Activated B cell treated with CpG ODN at 0.5 μM for 24 hours (primary cell): Measurements from ENCODE around the gene KIF19. TPM values are rescaled to one million over a fixed set of nuclear protein-coding genes. Genes with fewer than 3 reads are reported as not detected.

ENCODE experiments used
- ATAC-seq: fragments of 200-7000 bp; cut with Tn5 transposase; one replicate; pipeline ENCODE4 v1.10.0; 2021; ENCODE audit warnings: low read depth, mild to moderate bottlenecking, moderate library complexity
- CTCF ChIA-PET: fragments of 350-600 bp; sonication (Branson Sonifier 250); formaldehyde crosslinking; loops from one replicate; lab custom pipeline; 2021; ENCODE audit warnings: antibody characterized with exemption; lab: Charles Lee
- POLR2A ChIA-PET: fragments of 350-600 bp; sonication (Branson Sonifier 250); formaldehyde crosslinking; loops from one replicate; lab custom pipeline; 2021; ENCODE audit warnings: antibody characterized with exemption; lab: Charles Lee
- DNase-seq: peaks from one replicate; pipeline ENCODE4 v3.0.0; 2022
- H3K27ac Mint-ChIP-seq: one replicate; pipeline ENCODE4 v1.8.0; 2020; ENCODE audit warnings: mixed read lengths
- H3K27me3 Mint-ChIP-seq: one replicate; pipeline ENCODE4 v1.8.0; 2021; ENCODE audit warnings: mixed read lengths
- H3K36me3 Mint-ChIP-seq: one replicate; pipeline ENCODE4 v1.8.0; 2021; ENCODE audit warnings: low read depth, mixed read lengths
- H3K4me1 Mint-ChIP-seq: one replicate; pipeline ENCODE4 v1.8.0; 2021; ENCODE audit warnings: mixed read lengths
- H3K4me3 Mint-ChIP-seq: one replicate; pipeline ENCODE4 v1.8.0; 2020; ENCODE audit warnings: mild to moderate bottlenecking, mixed read lengths
- H3K9me3 Mint-ChIP-seq: one replicate; pipeline ENCODE4 v1.8.0; 2020; ENCODE audit warnings: mixed read lengths
- intact Hi-C: fragments of 100-400 bp; cut with micrococcal nuclease; formaldehyde crosslinking; loops from one replicate; pipeline ENCODE4 v1.15.1; 2024
- total RNA-seq: library from RNA; stranded (reverse); gene quantifications from 2 replicates; pipeline ENCODE4 v1.2.3, GENCODE V29; 2022
- TF ChIP-seq, protein P1 (sequence below): fragments of 200-600 bp; IDR thresholded peaks from one replicate; pipeline ENCODE4 v1.8.0; 2022; ENCODE audit warnings: antibody characterized with exemption, mild to moderate bottlenecking

KIF19 gene
- total RNA-seq, 1 donor from 2014 or later: not detected

DNA sequence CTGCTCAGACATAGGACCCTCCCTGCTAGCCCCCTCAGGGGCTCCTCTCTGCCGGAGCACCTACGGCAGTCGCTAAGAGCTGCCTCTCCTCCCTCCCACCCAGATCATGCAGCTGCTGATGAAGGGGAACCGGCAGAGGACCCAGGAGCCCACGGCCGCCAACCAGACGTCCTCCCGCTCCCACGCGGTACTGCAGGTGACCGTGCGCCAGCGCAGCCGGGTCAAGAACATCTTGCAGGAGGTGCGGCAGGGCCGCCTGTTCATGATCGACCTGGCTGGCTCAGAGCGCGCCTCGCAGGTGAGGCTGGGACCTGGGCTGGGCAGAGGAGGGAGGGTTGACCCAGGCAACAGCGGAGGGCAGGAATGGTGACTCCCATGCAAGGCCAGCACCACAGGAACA, 18.6 kb downstream of the KIF19 start:
- Mint-ChIP-seq H3K36me3 (no peaks in the 10 kb centered on the region), H3K27me3 (peaks cover 4% of the 10 kb centered on the region), H3K9me3 (no peaks in the 10 kb centered on the region), H3K4me3 (no peak overlapping the region), H3K27ac (no peak overlapping the region), H3K4me1 (no peaks in the 10 kb centered on the region)
- ChIA-PET POLR2A (no interaction called here), CTCF (no interaction called here)
- ATAC-seq: no peak
- TF ChIP-seq, protein P1, sequence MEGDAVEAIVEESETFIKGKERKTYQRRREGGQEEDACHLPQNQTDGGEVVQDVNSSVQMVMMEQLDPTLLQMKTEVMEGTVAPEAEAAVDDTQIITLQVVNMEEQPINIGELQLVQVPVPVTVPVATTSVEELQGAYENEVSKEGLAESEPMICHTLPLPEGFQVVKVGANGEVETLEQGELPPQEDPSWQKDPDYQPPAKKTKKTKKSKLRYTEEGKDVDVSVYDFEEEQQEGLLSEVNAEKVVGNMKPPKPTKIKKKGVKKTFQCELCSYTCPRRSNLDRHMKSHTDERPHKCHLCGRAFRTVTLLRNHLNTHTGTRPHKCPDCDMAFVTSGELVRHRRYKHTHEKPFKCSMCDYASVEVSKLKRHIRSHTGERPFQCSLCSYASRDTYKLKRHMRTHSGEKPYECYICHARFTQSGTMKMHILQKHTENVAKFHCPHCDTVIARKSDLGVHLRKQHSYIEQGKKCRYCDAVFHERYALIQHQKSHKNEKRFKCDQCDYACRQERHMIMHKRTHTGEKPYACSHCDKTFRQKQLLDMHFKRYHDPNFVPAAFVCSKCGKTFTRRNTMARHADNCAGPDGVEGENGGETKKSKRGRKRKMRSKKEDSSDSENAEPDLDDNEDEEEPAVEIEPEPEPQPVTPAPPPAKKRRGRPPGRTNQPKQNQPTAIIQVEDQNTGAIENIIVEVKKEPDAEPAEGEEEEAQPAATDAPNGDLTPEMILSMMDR: no peak
- intact Hi-C loops: no loop called here
- DNase-seq: no peak

DNA sequence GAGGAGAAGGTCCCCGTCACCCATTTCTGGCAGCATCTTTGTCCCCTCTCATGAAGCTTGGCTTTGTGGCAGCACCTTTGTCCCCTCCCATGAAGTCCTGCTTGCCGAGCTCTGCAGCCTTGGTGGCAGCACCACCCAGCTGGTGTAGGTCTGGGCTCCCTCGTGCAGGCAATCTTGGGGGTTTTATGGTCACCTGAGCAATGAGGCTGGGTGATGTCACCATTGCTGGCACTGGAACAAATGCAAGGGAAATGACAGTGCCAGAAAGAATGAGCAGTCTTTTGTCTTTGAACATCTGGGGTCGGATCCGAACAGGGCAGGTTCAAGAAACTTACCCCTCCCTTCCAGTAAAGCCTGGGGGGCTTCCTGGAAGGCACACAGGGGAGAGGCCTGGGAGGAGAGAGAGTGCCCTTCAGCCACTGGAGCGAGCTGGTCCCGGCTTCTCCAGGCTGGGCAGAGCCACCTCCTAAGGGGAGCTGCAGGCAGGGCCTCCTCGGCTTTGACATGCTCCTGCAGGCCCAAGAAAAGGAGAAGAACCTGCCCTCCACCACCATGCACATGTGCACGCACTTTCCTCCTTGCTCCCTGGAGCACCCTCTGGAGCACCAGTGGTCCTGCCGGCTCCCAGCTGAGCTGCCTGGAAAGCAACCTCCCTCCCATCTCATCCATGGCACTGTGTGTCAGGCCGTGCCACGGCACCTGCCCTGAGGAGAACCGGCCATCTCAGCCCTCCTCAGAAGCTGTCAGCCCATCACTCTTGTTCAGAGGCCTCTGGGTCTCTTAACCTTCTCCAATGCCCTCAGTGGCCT, 19.6 kb downstream of the KIF19 start:
- ChIA-PET POLR2A (no interaction called here), CTCF (no interaction called here)
- Mint-ChIP-seq H3K9me3 (no peaks in the 10 kb centered on the region), H3K27ac (no peak overlapping the region), H3K36me3 (no peaks in the 10 kb centered on the region), H3K27me3 (peaks cover 10% of the 10 kb centered on the region), H3K4me1 (no peaks in the 10 kb centered on the region), H3K4me3 (no peak overlapping the region)
- DNase-seq (no peak), ATAC-seq (no peak)
- intact Hi-C loops: no loop called here
- TF ChIP-seq, protein P1: no peak

- Mint-ChIP-seq H3K36me3 (no peaks in the 10 kb centered on the region), H3K4me1 (no peaks in the 10 kb centered on the region), H3K4me3 (no peak overlapping the region), H3K9me3 (no peaks in the 10 kb centered on the region), H3K27ac (no peak overlapping the region), H3K27me3 (peaks cover 14% of the 10 kb centered on the region)
- intact Hi-C loops: no loop called here
- CTCF ChIA-PET: no interaction called here
- ATAC-seq: no peak
- POLR2A ChIA-PET: no interaction called here
- TF ChIP-seq, protein P1: no peak
- no peak for DNase-seq
These were observed 21.6 kb downstream of the KIF19 start for GRCh38 chr17:74347646-74348045.

- no peaks in the 10 kb centered on the region for H3K9me3 Mint-ChIP-seq
- TF ChIP-seq, protein P1: no peak
- H3K27me3 Mint-ChIP-seq: peaks cover 26% of the 10 kb centered on the region
- CTCF ChIA-PET: no interaction called here
- POLR2A ChIA-PET: no interaction called here
- no peak for ATAC-seq
- H3K4me1 Mint-ChIP-seq: peaks cover 2% of the 10 kb centered on the region
- no peak for DNase-seq
- intact Hi-C loops: no loop called here
- no peak overlapping the region for H3K4me3 Mint-ChIP-seq
- H3K36me3 Mint-ChIP-seq: no peaks in the 10 kb centered on the region
- no peak overlapping the region for H3K27ac Mint-ChIP-seq
These were observed 23.1 kb downstream of the KIF19 start for GRCh38 chr17:74349120-74349519.

DNA sequence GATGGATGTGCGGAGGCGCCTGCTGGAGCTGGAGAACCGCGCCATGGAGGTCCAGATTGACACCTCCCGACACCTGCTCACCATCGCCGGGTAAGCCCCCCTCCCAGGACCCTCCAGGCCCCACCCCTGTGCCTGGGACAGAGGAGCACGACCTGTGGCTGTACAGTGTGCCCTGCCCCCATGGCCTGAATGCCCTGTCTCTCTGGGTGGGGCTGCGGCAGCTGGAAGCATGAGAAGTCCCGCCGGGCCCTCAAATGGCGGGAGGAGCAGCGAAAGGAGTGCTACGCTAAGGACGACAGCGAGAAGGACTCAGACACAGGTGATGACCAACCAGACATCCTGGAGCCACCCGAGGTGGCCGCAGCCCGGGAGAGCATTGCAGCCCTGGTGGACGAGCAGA, 24.5 kb downstream of the KIF19 start:
- POLR2A ChIA-PET: no interaction called here
- ATAC-seq: no peak
- peaks cover 2% of the 10 kb centered on the region for H3K4me1 Mint-ChIP-seq
- no peak for DNase-seq
- TF ChIP-seq, protein P1: no peak
- H3K4me3 Mint-ChIP-seq: no peak overlapping the region
- intact Hi-C loops: no loop called here
- CTCF ChIA-PET: no interaction called here
- no peaks in the 10 kb centered on the region for H3K36me3 Mint-ChIP-seq
- H3K9me3 Mint-ChIP-seq: no peaks in the 10 kb centered on the region
- peaks cover 35% of the 10 kb centered on the region for H3K27me3 Mint-ChIP-seq
- H3K27ac Mint-ChIP-seq: no peak overlapping the region
